Gastroesophageal sphincter (tissue), 3 donors: Measurements from ENCODE around the gene IFIT5.

Experiments
- POLR2A ChIP-seq, 2 donors: fragments of 450-650 bp; IDR thresholded peaks; one replicate each; pipeline ENCODE4 v1.6.1; 2017; ENCODE audit warnings: antibody characterized with exemption in 2 of 2, mild to moderate bottlenecking in 2 of 2, moderate library complexity in 1 of 2
- TF ChIP-seq, protein P1 (sequence below), 4 experiments: fragments of 200-600 bp in 2 of 4; fragments of 450-650 bp in 2 of 4; sonication (generic) in 1 of 4; IDR thresholded peaks; one replicate each; pipeline ENCODE4 v1.5.1; 2017 to 2019; ENCODE audit warnings: antibody characterized with exemption in 4 of 4, mild to moderate bottlenecking in 2 of 4, moderate library complexity in 2 of 4

DNA sequence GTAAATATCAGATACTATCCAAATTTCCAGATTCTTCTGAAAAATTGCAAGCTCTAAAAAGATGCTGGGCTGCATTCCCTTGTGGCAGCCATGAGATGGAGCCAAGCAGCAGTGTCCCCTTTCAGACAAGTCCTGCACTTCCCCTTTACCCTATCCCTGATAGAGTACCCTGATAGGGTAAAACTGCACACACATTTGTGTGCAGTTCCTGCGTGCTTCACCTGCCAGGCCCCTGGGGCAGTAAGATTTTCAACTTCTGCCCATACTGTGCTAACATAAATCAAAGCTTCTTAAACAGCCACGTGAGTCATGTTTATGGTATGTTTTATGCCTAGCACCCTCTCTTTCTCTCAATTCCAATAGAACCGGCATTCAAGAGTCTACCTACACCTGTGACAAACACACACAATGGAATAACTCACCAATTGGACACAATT is 52.2 kb downstream of the IFIT5 start:
- TF ChIP-seq, protein P1, sequence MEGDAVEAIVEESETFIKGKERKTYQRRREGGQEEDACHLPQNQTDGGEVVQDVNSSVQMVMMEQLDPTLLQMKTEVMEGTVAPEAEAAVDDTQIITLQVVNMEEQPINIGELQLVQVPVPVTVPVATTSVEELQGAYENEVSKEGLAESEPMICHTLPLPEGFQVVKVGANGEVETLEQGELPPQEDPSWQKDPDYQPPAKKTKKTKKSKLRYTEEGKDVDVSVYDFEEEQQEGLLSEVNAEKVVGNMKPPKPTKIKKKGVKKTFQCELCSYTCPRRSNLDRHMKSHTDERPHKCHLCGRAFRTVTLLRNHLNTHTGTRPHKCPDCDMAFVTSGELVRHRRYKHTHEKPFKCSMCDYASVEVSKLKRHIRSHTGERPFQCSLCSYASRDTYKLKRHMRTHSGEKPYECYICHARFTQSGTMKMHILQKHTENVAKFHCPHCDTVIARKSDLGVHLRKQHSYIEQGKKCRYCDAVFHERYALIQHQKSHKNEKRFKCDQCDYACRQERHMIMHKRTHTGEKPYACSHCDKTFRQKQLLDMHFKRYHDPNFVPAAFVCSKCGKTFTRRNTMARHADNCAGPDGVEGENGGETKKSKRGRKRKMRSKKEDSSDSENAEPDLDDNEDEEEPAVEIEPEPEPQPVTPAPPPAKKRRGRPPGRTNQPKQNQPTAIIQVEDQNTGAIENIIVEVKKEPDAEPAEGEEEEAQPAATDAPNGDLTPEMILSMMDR (IDR thresholded peaks at IDR 0.05), result peak; percentile 9 to 44 (median 34)
- no peak for TF ChIP-seq POLR2A (IDR thresholded peaks at IDR 0.05)
